HTERT RPE-1 (cell line): Measurements from ENCODE around the gene PSMB11.

Experiments used
- in situ Hi-C: fragments of 300-500 bp; cut with MboI; formaldehyde crosslinking; loops from 4 replicates; pipeline ENCODE4 v1.14.3; 2020; ENCODE audit warnings: low sequenced_read_pairs

The PSMB11 gene

GRCh38 chr14:23076785-23077408 is 34.9 kb downstream of the PSMB11 start:
- in situ Hi-C loops: no loop called here

GRCh38 chr14:23077962-23078361 is 36.0 kb downstream of the PSMB11 start:
- in situ Hi-C loops: no loop called here

- in situ Hi-C loops: no loop called here
Measured at GRCh38 chr14:23078692-23079116, 36.7 kb downstream of the PSMB11 start.

GRCh38 chr14:23079716-23080115 is 37.7 kb downstream of the PSMB11 start:
- in situ Hi-C loops: no loop called here

GRCh38 chr14:23080474-23080873 is 38.5 kb downstream of the PSMB11 start:
- in situ Hi-C loops: no loop called here

- in situ Hi-C loops: no loop called here
Measured at GRCh38 chr14:23085458-23085857, 43.4 kb downstream of the PSMB11 start.

GRCh38 chr14:23086565-23086964 is 44.6 kb downstream of the PSMB11 start:
- in situ Hi-C loops: no loop called here

GRCh38 chr14:23089498-23090253 is 47.7 kb downstream of the PSMB11 start:
- in situ Hi-C loops: no loop called here

GRCh38 chr14:23090254-23090636 is 48.2 kb downstream of the PSMB11 start:
- in situ Hi-C loops: no loop called here

- in situ Hi-C loops: no loop called here
Measured at GRCh38 chr14:23091294-23092225, 49.5 kb downstream of the PSMB11 start.

- in situ Hi-C loops: no loop called here
Measured at GRCh38 chr14:23093104-23093503, 51.1 kb downstream of the PSMB11 start.

- in situ Hi-C loops: no loop called here
Measured at GRCh38 chr14:23093526-23093925, 51.5 kb downstream of the PSMB11 start.
